HG03469 (cell line): ENCODE results near the gene PHLDA2.

ENCODE experiments used
- ATAC-seq: cut with Tn5 transposase; IDR thresholded peaks from one replicate; pipeline ENCODE4 v1.9.1; 2021; ENCODE audit warnings: mild to moderate bottlenecking, moderate library complexity, moderate number of reproducible peaks; ENCODE audit not compliant: unreplicated experiment

The PHLDA2 gene

DNA sequence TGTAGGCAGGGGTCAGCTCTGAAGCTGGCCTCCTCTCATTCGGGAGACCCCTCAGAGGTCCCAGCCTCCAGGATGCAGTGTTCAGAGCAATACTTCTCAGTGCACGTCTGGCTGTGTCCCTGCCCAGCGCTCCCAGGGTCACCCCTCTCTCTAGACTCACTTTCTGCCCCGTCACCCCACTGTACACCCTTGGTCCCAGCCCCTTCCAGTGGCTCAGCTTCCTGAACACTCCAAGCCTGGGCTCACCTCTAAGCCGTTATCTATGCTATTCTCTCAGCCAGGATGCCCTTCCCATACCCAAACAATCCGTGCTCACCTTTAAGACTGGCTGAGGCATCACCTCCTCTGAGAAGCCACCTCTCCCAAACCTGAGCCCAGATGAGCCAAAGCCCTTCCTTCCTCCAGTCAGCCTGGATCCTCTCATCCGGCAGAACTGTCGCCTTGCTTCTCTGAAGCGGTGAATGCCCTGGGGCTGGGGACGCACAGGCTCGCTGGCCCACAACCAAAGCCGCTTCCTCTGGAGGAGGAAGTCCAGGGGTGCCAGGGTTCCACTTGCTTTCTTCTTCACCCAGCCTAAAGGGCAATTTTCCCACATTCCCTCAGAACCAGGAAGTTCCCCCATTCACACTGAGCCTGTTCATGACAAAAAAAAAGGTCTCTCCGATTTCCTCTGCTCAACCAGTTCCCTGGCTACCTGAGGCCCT, 30.0 kb downstream of the PHLDA2 start:
- no peak for ATAC-seq

DNA sequence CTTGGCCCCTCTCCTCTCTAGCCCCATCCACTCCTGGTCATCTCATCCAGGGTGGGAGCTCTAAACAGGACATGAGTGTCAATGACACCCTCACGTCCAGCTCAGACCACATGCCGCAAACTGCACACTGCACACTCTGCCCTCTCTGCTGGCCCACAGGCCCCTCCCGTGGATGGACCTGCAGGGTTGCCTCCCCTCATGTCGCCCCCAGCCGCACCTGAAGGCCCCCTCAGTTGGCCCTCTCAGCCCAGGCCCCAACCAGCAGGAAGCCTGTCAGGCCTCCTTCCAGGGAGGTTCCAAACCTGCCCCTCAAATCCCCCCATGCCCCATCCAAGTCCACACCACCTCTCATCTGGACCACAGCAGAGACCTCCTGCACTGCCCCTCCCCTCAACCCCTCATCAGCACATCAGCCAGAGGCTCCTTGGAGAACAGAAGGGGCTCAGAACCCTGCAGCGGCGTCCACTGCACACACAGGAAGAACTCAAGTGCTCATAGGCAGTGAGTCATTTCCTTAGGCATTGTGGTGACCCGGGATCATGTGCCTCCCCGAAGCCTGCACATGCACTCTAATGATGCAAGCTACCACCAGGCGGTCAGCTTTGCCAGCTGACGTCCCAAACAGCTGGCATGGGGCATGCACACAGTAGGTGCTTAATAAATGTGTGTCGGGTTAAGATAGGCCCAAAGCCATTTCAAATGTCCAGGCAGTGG, 30.7 kb downstream of the PHLDA2 start:
- no peak for ATAC-seq

- ATAC-seq: no peak
Observed at GRCh38 chr11:2897048-2897447, 32.2 kb downstream of the PHLDA2 start.

DNA sequence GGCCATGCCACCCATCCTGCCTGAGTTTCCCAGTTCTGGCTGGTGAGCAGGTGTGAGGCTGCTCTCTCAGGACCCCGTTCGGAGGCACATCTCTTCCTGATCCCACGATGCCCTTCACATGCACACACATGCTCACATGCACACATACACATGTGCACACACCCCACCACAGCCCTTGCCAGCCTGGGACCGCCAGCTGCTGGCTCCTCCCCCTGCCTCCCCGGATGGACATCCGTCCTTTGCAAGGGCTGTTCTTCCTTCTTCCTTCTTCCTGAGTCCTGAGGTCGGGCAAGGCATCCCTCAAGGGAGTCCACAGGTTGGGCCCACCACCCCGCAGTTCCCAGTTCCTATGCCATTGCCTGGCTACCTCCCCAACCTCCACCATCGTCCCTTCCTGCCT, 33.2 kb downstream of the PHLDA2 start:
- no peak for ATAC-seq

DNA sequence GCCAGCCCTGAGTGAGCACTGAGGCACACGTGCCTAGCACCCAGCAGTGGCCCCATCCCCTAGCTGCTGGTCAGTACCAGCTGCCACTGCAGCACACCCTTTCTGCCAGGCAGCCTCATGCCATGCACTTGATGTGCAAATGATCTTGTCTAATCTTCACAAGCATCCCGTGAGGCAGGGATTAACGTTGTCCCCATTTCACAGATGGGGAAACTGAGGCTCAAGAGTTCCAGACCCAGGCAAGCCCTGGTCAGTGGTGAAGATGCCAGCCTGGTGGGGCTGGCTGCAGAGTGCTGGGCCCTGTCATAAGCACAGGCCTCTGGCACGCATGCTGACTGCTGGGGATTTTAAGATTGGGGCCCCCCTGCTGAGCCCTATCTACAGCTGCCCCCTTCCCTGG, 35.3 kb downstream of the PHLDA2 start:
- ATAC-seq: no peak

DNA sequence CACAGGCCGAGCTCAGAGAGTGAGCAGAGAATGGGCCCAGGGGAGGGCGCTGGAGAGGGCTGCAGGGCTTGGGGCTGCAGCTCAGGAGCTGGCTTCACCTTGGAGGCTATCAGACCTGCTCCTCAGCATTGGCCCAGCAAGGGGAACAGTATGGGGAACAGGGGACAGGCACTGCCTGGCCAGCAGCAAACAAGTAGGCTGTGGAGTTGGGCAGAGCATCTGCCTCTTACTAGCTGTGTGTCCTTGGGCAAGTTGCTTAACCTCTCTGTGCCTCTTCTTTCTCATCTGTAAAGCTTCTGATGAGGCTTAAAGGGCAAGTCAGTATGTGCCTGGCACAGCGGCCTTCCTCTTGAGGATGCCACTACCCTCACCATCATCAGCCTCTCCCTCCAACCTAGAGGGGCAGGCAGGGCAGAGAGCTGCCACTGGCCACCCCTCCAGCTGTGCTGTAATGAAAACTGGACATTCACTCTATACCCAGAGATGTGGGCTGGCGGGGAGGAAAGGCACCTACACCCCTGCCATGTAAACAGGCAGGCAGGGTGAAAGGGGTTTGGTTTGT, 36.2 kb downstream of the PHLDA2 start:
- ATAC-seq: no peak

DNA sequence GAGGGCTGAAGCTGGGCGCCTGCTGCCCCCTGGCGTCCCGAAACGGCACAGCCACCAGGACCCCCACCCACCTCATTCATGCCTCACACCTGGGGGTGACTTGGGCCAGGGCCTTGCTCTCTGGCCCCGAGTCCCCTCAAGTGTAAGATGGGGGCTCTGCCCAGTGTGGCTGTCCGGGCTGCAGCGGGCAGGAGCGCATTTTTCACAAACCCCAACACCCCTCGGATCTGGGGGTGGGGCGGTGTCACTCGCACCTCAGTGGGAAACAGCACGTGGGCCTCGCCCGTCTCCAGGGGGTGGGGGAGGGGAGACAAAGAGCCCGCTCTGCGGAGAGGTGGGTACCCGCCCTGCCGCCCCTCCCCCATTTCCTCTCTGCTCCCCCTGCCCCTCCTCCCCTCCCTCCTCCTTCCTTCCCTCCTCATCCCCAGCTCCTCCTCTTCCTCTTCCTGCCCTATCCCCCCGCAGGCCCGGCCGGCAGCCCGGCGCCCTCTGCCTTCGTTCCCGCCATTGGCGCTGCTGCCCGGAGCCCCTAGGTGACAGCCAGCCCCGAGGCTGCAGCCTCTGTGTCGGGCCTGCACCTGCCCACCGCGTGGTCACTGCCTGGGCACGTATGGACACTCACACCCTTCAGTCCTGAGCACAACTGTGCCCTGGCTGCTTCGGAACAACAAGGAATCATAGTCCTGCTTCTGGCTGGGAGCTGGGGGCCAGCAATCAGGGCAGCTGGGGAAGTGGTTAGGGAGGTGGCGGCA, 36.8 kb downstream of the PHLDA2 start:
- ATAC-seq: no peak

- ATAC-seq: no peak
Observed at GRCh38 chr11:2891326-2892214, 37.6 kb downstream of the PHLDA2 start.

DNA sequence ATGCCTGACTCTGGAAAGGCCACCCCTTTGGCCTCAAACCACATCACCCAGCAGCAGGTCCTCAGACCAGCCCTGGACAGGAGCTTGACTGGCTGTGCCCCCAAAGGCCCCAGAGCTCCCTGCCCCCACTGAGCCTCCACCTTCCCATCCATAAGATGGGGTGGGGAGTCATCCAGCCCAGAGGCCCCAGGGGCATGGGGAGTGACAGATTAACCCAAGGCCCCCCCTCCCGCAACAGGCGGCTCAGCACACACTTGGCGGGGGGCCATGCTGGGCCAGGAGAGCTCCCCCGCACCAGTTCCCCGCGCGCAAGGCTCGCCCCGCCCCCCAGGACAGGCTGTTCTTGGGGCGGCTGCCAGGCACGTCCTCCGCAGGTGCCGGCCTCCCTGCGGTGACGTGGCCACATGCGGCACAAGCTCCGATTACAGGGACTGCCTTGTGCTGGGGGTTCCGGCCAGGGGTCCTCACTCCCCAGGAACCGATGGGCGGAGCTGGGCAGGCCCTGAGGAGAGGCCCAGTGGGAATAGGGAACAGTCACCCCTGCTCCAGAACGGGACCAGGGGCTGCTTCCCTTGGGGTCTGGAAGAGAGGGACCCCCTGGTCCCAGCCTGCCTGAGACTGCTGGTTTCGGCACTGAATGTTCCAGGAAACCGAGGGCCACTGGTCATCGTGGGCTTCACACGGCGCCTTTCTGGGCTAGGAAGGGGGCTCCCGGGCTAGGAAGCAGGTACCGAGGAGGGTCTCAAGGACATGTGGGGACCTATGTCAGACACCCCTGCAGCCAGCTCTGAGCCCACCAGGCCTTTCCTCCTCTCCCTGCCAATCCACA, 38.5 kb downstream of the PHLDA2 start:
- ATAC-seq: no peak

DNA sequence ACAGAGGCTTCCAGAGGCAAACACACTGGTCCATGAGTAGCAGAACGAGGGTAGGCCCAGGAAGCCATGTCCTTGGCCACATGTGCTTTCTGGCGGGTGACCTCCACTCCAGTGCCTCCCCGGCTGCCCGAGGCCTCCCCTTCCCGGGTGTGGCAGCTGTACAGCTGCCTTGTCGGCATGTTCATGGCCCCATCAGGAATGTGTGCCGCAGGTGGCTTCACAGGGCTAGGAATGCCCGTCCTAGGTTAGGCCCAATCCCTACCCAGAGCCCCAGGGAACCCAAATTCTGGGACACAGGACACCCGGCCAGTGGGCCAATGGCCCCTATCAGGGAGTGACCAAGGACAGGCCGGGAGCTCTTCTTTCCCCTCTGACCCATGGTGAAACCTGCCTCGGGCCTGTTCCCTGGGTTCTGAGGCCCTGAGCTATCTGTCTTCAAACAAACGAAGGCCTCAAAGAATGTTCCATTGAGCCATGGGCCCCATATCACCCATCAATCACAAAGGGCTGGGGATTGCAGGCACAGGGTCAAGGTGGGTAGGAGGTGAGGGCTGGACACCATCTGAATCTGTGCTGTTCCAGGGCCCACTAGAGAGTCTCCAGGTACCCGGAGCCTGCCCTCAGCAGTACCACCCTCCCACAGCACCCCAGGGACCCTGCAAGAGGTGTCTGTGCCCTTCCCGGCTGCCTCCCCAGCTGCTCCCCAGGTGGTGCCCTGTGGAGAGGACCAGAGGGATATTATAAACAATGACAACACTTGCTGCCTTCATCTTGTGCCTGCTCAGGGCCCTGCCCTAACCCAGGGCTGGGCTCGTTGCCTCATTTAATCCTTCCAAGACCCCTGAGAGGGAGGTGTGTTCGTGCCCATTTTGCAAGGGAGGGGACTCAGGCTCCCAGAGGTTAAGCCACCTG, 39.6 kb downstream of the PHLDA2 start:
- ATAC-seq: no peak

DNA sequence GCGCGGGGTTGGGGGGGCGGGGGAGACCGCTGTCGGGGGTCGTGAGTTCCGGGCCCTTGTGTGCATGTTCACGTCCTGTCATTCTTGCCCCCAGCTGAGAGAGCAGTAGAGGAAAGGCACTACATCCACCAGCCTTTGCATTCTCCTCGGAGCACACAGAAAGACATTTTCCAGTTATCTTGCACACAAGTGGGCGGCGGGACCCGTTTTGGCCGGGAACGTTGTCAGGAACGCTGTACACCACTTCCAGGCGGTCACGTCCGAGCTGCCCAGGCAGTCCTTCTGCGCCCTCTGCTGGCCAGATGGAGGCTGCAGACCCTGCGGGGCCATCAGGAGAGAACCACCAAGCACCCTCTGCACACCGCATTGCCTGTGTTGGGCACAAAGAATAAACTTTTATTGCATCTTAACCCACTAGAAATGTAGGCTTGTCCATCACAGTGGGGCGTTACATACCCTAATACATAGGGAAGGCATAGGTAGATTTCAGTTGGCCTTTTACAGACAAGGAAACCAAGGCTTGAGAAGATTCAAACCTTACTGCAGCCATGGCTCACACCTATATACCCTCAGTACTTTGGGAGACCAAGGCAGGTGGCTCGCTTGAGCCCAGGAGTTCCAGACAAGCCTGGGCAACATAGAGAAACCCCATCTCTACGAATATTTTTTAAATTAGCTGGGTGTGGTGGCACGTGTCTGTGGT, 40.8 kb downstream of the PHLDA2 start:
- no peak for ATAC-seq

DNA sequence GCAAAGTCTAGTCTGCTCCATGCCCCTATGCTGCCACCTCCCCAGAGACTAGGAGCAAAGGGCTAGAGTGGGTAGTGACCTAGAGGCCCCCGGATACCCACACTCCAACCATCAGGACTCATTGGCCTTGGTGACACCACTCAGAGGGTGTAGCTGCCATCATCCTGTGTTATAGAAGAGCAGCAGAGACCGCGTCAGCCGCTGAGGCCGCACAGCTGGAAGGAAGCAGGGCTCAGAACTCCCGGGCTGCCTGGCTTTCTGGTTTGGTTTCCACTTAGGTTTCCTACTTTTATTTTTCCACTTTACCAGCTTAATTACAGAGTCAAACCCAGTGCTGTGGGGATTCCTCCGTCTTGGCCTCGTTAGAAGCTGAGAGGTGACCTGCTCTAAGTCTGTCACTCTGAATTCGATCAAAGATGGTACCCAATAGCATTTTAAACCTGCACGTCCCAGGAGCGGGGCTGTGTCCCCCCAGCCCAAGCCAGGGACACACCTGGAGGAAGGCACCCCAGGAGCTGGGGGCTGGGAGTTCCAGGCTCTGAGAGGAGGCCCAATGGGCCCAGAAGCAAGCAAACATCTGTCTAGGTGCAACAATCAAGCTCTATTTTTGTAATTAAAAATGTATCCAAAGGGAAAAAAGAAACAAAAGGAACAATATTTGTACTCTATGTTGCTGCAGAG, 41.6 kb downstream of the PHLDA2 start:
- no peak for ATAC-seq

DNA sequence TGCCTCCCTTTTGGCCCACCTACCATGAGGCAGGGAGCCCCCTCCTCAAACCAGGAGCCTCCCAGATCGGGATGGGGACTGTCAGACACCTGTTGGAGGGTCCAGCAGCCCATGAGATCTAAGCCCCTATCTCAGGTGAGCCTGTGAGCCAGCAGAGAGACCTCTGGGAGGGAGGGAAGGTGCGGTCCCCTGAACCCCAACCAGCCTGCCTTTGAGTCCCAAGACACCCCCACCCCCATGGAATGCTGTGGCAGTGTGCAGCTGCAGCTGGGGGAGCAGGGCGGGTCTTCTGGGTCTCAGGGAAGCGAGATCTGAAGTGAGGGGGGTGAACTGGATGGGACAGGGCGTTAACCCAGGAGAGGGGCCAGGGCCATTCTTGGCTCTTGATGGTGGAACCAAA, 42.3 kb downstream of the PHLDA2 start:
- ATAC-seq: no peak

DNA sequence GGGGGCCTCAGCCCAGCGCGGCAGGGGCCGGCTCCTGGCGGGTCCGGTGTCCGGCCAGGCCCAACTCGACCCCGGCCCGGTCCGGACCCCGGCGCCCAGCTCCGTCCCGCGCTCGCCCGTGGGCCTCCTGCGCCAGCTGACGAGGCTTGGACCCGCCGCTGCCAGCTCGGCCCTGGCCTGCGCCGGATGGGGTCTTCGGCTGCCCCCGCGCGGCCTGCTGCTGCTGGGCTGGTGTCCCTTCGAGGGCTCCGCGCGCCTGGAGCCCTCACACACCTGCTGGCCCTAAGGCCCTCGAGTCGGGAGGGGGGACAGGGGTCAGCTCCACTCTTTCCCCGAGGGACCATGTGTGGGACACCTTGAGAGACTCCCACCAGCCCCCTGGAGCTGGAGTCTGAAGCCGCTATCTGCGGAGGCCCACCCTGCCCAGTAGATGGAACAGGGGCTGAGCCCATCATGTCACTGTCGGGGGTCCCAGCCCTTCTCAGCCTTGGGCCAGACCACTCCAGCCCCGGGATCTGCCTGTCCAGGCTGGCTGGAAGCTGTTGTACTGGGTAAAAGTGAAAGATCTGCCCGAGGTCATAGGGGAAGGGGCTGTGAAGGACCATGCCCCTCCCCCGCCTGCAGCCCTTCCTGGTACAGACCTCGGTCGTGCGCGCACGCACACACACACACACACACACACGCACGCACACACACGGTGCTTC, 42.9 kb downstream of the PHLDA2 start:
- no peak for ATAC-seq

DNA sequence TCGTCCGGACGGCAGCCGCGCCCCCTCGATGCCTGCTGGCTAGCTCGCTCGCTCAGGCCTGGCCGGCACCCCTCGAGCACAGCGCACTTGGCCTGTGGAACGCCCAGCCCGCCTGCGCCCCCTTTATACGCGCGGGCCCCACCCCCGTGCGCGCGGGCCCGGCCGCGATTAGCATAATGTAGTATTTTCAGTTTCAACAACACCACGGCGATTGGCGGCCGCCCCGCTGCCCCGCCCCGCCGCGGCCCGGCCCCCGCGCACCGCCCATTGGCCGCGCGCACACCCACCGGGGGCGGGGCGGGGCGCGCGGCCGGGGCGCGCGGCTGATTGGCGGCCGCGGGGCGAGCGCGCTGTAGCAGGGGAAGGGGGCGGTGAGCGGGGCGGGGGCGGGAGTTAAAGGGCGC, 43.5 kb downstream of the PHLDA2 start, which contains the start of gene CDKN1C:
TSS of gene CDKN1C (minus strand) at position 98 of the 404 bp plus-strand sequence. CDS start 319 bp downstream, outside the sequence.
- ATAC-seq: peak; percentile 55

- ATAC-seq: no peak
Observed at GRCh38 chr11:2885017-2885677, 44.1 kb downstream of the PHLDA2 start.
